CD4-positive, alpha-beta T cell treated with Interleukin-10 for 1 hour (primary cell): Measurements from ENCODE around the gene CYP17A1.

Experiments
- DNase-seq: peaks from one replicate; pipeline ENCODE4 v3.0.0-alpha.2; 2020

The CYP17A1 gene

DNA sequence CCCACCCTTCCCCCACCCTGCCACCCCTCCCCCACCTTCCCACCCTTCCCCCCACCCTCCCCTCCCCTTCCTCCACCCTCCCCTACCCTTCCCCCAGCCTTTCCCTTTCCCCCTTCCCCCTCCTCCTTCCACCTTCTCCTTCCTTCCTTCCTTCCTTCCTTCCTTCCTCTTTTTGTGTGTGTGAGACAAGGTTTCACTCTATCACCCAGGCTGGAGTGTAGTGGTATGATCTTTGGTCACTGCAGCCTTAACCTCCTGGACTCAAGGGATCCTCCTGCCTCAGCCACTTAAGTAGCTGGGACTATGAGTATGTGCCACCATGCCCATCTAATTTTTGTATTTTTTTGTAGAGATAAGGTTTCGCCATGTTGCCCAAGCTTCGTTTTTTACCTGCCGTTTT is 35.2 kb downstream of the CYP17A1 start:
- DNase-seq, result no peak

DNA sequence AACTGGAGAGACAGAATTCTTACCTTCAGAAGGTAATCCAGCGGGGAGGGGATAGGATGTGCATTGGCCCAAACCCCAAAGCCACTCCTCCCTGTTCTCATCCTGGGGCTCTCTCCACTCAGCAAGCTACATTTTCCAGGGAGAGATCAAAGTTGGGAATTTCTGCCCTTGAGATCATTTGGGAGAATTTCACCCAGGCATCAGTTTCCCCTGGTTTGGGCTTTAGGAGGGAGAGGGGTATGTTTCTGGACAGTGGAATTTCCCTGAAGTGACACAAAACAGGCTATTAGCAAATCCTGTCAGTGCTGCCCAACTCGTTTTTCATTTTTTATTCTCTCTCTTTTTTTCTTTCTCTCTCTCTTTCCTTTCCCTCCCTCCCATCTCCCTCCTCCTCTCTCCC is 35.7 kb downstream of the CYP17A1 start:
- no peak for DNase-seq

DNA sequence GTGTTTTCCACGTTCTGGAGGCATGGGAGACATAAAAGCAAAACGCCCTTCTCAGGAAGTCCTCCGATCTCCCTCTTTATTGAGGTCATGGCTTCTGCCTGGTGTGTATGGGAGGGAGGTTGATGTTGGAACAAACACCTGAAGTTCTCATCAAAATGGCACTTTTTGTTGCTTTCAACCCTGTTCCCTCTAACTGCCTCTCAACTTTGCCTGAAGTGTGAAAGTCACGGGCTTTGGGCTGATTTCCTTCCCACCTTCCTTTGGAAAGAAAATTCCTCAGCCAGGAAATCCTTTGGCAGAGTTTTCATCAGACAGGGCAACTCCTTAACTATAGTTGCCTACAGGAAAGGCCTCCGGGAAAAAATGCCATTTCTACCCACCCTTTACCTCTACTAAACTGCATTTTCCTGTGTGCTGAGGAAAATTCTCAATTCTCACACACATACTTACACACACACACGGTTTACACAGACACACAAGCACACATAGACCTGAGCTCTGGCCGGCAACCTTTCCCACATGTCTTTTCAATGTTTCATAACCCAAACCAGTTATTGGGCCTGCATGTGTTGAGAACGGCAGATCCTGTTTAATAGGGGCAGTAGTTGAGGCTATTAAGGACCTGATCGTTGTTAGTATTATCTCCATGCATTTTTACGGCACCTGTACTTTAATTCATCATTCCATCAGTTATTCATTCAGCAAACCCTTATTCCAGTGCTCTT is 36.4 kb downstream of the CYP17A1 start:
- DNase-seq, result no peak

DNA sequence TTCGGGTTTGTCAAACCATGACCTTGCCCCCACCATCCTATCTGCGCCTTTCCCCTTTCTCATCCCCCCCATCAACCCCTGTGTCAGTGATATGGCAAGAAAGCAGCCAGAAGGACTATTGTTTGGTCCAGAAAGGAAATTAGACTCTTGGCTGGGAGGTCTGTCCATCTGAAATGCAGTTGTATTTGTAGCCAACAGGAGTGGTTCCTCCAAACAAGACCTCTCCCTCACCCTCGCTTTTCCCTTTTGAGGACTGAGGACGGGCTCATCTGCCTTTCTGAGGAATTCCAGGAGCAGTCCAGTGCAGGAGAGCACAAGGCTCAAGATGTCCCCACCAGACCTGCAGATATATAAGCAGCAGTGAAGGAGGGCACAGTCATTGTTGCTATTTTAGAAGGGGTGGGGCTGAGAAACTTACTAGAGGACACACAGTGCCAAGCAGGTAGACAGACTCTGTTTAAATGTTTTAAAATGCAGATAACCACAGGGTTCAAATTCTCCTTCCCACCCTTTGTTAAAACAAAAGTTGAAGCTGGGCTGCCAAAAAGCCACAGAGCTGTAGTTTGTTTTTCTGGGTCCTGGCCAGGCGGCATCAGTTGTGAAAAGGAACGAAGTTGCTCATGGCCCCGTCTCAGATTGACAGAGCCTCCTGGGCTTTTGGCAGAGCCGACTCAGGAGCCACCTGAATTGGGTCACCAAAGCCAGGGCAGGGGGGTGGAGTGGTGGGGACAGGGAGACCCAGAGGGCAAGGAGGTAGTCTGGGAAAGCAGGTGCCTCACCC is 37.3 kb downstream of the CYP17A1 start:
- no peak for DNase-seq

DNA sequence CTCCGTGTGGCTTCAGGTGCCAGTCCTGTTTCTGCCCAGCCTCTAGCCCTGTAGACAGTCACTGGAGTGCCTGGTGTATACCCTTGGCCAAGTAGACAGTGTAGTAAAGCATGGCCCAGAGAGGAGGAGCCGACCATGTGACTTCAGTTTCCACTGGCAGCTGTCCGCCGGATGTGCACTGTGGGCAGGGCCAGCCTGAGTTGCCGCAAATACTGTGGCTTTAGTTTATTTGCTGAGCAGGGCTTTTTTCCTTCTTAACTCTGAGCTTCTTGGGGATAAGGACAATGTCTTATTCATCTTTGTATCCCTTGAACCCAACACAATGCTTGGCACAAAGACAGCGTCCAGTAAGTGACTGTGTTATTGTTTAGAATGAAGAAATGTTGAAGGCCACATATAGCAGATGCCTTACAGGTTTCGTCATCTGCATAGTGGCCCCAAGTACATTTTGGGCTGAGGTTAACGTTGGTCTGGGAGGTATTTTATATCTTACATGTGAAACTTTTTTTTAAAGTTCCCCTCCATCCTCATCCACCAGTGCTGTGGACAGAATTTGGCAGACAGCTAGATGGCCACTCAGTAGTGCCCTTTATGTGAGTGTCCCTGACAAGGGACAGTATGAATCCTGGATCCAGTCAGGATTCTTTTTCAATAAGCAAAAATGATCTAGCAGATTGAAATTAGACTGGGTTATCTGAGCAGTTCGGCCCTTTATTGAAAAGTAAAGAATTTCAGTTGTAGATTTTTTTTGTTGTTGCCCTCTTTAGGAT is 40.6 kb downstream of the CYP17A1 start:
- DNase-seq, result peak; percentile 45

DNA sequence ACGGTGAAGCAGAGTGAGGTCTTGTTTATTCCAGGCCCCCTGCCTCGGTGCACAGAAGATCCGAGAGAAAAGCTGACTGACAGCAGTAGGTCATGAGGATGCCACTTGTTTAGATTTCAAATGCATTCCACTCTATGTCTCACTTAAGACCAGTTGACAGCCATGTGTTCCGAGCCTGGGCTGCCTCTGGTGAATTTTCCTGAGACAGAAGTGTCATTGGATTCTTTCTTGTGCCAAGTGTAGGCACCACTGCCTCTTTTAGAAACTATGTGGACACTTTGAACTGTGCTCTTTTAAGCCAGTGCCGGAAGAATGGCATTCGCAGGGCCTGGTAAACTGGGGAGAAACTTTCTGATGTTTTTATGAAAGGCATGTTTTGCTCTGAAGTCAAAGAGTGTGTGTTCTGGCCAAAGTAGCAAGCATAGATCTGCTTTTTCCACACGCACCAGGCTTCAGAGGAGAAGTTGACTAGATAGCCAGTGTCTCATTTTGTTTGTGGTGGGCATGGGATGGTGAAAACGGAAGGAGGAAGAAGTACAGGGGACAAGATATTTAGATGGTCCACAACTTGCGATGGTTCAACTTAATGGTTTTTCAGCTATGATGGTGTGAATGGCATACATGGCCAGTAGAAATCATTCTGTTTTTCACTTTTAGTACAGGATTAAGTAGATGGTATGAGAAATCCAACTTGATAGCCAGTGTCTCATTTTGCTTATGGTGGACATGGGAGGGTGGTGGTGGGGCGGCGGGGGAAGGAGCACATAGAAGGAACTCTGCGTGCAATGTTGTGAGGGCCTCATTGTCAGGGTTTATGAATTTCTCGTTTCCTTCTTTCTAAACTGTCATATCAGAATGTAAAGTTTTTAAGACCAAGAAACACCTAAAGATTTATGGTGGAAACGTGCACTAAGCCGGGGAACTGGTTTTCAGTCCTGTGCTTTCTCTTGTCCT is 41.5 kb downstream of the CYP17A1 start:
- no peak for DNase-seq

DNA sequence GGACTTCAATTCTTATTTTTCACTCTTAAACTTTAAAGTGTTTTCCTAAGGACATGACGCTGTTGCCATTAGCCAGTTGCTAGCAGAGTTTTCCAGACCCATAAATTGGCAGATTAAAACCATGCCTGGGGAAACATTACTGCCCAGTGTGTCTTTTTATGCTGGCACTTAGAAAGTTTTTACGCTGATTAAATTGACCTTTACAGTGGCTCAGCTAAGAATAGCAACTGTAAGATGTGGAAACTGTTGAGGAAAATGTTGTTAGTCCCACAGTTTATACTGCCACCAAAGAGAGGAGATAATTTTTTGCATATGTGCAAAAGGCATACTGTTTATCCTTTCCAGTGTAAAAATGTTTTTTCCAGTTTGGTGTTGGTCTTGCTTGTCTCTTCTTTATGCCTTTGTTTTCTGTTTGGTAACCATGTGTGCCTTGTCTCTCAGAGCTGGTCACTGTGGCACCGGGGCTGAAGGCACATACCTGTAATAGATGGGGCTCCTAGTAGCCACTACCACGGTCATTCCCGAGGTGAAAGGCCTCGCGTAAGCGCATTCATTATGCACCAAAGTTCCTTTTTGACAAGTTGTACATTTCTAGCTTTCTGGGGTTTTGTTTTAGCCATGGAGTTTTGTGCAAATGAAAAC is 45.3 kb downstream of the CYP17A1 start:
- no peak for DNase-seq

DNA sequence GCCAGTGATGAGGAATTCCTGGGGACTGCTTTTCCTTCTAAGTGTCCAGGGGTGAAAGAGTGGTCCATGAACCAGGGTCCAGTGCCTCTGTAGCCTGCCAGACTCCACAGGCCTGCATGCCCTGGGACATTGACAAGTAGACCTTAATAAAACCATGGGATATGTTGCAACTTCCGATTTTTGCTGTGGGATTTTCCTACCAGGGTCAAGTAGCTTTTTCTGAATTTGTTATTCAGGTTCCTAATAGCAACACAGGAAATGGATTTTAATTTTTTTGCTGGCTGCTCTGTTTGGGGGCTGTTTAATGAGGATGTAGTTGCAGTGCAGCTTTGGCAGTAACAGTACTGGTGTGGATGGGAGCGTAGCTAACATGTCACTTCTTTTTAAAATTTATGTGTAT is 51.4 kb downstream of the CYP17A1 start:
- peak; percentile 21 for DNase-seq

DNA sequence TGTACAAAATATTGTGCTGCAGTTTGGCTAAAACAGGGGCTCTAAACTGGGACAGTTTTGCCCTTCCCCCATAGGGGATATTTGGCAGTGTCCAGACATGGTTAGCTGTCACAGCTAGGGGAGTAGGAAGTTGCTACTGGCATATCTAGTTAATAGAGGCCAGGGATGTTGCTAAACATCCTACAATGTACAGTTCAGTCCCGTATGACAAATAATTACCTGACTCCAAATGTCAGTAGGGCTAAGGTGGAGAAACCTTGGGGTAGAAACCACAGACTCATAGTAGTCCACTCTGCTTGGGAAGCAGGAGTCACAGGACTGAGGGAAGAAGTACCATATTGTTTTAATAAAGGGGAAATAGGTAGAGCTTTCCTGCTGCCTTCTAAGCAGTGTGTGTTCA is 53.6 kb downstream of the CYP17A1 start:
- no peak for DNase-seq

DNA sequence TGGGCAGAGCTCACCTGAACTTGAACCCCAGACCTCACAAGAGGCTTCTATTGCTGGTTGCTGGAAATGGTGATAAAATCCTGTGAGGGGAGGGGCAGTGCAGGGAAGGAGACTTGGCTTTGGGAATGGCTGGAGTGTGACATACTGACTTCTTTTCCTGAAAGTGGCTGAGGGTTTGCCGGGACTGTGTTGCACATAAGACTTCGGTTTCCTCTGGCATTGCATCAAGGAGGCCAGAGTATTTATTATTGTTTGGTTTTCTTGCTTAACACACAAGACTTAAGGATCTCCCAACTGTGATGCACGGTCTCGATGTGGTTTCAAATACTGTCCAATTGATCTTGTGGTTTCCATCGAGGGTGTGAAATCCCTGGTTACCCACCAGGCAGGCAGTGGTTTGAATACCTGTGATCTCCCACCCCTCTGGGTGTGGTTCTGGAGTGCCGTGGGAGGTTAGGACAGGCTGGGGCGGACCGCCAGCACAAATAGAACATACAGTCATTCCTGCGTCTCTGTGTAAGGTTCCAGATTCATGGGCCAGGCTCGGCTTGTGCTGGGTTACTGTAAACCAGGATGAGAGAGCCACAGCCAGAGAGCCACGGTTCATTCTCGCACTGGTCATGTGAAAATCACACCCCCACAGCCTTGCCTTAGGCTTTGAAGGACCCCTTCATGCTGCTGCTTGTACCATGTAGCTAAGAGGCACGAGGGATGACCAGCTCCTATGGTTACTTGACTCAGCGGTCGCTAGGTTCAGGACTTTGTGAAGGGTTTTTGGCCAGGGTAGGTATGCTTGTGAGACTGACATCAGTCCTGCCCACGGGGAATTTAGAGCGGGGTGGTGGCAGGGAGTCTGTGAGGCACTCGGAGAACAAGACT is 54.3 kb downstream of the CYP17A1 start:
- DNase-seq, result no peak

DNA sequence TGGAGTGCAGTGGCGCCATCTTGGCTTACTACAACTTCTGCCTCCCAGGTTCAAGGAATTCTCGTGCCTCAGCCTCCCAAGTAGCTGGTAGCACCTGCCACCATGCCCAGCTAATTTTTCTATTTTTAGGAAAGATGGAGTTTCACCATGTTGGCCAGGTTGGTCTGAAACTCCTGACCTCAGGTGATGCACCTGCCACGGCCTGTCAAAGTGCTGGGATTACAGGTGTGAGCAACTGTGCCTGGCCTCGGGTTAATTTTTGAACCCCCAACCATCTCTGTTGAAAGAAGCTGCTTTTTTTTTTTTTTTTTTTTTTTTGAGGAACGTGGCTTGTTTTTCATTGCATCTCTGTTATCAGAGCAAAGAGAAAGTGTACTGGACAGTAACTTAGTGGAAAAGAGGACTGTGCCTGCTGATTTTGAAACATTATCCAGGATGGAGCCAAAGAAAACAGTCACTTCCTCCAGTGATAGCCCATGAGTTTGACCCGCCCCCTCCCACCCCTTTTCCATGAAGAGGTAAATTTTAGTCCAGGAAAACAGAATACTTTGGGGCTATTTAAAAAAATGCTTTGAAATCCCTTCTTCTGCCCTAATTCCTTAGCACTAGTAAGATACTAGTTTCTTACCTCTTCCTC is 55.2 kb downstream of the CYP17A1 start:
- DNase-seq, result no peak

DNA sequence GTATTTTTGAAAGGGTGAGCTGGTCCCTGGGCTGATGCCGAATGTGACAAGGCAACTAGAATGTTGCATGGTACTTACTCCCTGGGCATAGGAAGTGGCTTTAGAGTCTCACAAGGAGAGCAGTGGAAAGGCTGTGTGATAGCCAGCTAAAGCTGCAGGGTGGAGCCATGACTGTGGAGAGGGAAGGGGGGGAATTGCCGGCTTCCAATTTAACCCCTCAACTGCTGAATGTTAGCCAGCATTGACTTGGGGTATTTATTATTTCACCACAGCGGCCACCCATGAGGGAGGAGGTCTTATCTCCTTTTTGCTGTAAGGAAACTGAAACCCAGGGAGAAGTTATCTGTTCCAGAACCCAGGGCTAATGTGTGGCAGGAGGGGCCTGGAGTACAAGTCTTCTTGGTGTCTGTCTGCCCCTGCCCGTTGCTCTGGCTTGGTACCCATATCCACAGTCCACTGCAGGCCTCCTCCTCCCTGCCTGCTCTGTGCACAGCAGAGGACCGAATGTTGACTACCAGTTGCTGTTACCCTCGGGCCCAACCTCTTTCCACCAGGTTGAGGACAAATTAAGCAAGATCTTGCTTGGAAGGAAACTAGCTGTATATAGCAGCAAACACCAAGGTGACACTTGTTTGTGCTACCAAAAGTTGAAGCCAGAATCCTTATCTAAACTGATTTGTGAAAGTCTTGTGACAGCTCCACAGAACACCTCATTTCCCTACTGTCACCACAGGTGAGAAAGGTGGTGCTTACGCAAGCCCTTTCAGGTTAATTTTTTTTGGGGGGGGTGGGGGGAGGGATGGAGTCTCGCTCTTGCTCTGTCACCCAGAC is 55.9 kb downstream of the CYP17A1 start:
- DNase-seq, result no peak
